ENCODE measurements around the gene PLCL1.
"Not testable (repeated sequence)": the region's sequence is repeated elsewhere in the genome, so short reads cannot be mapped to it uniquely, and the experiment has no call there.

Gene PLCL1

DNA sequence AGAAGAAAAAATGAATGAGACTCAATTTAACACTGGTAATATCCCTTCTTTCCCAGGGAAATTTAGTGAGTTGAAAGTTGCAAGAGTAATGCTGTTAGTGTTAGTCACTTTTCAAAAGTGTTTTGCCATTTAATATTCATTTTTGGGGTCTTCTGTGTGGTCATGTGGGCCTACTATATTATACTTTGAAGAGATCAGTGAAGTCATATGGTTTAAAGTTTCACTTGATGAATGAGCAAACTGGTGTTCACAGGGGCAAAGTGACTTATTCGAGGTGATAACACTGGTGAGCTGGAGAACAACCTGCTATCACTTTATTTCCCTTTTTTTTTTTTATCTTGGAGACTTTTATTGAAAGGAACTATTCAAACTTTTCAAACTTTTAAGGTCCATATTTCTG lies 196.0 kb downstream of the PLCL1 start:
- no peak for DNase-seq (ENCODE audit: low read depth)

DNA sequence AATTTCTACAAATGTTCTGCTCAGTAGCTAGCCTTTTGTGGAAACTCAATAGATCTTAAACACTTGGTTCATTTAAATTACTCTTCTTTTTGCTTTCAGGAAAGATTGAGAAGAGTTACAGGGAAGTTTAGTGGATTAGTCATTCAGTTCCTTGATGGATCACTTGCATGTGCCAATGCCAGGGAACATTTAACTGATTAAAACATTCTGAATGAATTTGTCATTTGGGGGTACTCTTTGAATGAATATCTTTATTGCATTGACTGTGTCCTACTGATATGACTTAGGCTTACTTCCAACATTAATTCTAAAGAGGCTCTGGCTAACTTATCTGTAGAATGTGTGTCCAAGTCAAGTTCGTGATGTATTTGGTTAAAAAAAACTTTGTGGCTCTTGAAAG lies 199.8 kb downstream of the PLCL1 start:
- DNase-seq (ENCODE audit: low read depth) = no peak

DNA sequence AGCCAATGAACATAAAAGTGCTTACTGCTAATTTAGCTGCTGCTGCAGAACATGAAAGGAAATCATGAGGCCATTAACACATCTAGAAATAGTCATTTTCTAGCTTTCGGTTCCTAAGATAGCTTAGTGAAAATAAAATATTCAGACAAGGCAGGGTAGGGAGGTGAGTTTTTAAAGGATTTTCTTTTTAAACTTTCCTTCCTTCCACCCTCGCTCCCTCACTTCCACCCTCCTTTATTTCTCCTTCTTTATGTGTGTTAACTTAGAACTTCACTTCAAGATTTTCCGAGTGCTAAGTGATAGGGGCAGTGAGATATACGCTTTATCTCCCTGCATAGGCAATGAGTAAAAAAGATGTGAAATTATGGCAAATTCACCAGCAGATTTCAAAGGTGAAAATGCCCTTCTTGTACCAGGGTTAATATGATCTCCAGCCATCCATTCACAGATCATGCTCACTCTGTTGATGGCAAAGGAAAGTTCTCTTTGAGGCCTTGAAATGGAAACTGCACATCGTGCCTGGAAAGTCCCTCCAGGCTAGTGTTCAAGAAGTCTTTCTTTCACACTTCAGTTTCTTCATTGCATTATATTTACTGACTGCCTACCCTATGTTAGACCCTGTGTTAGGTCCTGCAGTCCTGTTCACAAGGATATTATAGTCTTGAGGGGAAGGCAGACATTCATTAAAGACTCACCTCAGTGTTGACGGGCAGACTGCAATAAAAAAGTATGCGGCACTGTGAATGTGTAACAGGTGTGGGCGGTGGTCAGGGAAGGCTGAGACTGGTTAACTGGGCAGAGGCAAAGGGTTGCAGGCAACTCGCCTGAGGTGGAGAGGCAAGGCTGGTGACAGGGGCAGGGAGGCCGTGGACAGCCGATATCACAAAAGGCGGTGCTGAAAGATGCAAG lies 200.8 kb downstream of the PLCL1 start:
- peak; percentile 4 for DNase-seq (ENCODE audit: low read depth)

DNA sequence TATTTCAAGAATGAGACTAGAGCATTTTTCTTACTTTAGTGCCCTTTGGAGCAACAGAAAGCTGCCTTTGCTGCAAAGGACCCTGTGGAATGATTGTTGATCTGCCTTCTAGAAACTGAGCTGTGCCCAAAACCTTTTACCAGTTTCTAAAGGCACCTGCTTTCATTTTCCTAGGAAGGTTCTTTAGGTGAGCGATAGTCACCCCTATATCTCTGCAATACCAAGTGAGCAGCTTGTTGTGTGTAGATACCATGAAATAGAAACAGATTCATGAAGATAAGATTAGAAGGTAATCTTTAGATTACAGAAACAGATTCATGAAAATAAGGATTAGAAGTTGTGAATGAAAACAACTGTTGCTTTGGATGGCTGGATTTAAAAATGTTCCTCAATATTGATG lies 202.3 kb downstream of the PLCL1 start:
- DNase-seq (ENCODE audit: low read depth) = no peak

DNA sequence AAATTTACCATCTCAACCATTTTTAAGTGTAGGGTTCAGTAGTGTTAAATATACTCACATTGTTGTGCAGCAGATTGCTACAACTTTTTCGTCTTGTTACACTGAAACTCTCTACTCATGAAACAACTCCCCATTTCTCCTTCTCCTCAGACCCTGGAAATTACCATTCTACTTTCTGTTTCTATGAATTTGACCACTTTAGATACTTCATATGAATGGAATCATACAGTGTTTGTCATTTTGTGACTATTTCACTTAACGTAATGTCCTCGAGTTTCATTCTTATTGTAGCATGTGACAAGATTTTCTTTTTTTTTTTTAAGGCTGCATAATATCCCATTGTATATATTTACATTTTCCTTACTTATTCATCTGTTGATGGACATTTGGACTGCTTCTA lies 203.8 kb downstream of the PLCL1 start:
- DNase-seq (ENCODE audit: low read depth) = no peak

DNA sequence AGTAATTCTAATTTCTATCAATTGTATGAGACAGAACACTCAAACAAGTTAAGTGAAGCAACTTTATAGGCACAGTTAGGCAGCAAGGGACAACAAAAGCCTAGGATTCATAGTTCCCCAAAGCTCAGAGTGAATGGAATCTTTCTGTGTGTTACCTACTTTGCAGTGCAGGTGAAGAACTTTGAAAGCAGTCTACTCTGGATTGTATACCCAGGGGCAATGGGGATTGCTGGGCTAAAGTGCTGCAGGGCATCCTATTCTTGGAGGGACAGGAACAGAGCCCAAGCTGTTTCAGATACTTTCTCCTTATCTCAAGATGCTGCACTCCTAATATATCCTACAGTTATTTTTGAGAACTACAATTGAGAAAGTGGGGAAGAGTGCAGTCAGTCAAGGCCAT lies 207.6 kb downstream of the PLCL1 start:
- no peak for DNase-seq (ENCODE audit: low read depth)

DNA sequence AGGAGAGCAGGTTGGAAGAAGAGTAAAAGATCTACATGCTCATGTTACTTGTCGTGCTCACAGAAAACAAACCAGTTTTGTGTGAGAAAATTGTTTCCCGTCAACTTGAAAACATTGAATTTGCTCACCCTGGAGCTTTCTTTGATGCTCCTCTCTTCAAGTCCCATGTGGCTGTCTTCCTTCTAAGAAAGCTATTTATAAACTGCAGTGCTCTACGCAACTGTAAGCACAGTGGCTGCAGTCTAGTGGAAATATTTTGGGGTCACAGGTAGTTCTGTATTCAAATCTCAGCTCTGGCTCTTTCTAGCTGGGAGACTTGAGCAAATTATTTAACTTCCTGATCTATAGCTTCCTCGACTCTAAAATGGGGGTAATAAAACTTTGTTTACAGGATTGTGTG lies 211.8 kb downstream of the PLCL1 start:
- DNase-seq (ENCODE audit: low read depth) = no peak

DNA sequence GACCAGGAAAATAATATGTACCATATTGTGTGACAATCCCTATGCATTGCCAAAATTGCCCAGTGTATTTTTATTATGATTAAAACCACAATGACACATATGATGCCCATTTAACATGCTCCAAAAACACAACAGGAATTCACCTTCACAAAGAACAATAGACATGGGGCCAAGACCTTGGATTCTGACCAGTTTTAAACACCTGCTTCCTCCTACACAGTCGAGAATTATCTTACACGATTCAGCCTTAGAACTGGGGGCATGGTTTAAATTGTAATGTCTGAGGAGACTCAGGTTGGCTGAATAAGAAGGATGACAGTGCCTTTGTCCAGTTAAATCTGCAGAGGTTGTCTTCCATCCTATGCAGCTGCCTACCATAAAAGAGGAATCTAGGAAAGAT lies 212.7 kb downstream of the PLCL1 start:
- no peak for DNase-seq (ENCODE audit: low read depth)

DNA sequence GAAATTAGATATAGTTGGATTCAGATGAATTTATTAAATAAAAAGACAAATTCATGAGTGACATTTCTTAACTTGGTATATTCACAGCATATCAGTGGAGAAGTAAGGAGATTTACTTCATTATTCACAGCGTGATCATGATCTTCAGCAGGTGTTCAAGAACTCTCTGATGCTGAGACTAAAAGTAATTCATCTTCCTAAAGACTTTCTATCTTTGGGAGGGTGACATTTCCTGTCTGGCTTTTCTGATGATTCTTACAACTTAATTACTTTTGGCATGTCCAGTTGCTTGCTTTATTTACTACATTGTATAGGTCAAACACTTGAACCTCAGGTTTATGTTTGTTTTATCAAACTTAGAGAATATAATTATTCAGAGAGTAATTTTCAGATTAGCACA lies 224.6 kb downstream of the PLCL1 start:
- no peak for DNase-seq (ENCODE audit: low read depth)

DNA sequence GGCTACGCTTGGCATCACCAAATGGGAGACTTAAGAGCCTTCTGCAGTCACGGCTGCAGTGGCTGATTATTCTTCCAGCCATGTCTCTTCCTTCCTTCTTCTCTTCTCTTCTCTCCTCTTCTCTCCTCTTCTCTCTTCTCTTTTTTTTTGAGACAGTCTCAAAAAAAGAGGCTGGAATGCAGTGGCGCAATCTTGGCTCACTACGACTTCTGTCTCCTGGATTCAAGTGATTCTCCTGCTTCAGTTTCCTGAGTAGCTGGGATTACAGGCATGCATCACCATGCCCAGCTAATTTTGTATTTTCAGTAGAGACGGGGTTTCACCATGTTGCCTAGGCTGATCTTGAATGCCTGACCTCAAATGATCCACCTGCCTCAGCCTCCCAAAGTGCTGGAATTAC lies 225.2 kb downstream of the PLCL1 start:
- DNase-seq (ENCODE audit: low read depth) = not testable (repeated sequence)

DNA sequence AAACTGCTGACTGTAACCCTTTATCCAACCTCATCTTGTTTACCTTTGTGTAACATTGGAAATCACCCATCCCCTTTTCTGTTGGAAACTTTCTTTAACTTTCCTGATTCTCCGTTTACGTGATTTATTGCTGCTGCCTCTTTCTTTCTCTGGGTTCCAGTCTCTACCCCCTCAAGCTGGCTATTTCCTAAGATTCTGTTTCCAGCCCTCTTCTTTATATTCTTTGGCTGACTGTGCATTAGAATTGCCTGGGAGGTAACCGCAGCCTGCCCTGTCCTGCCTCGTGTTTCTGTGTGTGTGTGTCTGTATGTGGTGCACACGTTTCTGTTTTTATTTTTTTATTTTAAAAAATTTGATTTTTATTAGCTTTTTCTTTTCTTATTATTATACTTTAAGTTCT lies 229.2 kb downstream of the PLCL1 start:
- DNase-seq (ENCODE audit: low read depth) = no peak

DNA sequence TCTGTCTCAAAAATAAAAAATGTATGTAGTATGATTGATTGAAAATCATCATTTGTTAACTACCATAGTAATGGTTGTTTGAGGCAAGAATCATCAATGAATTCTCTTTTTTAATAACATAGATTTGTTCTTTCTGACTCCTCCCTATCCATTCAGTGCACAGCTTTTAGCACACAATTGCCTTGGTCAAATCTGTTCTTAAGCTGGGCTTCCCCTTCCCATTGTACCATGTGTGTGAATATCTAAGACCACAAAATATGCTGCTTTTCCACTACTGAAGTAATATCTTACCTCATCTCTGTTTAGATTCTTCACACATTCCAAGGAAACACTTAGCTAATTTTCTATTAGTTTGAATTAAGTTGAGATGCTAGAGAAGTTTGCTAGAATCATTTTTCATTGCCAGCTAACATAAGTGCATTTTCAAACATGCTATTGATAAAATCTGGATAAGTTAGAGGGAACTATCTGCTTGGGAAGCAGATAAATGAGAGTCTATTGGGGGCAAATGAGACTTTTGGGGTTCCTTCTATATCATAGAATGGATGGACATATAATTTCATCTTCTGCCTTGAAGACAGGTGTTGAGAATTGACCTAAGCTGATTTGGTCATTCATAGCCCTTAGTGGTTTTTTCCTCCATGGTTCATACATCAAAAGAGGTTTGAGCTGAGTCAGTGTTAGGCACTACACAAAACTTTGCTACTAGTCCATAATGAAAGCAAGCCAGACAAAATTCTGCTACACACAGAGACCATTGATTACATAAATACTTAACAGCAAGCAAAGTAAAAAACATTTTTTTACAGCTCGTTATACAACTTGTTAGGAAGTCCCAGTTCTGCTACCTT lies 231.9 kb downstream of the PLCL1 start:
- no peak for DNase-seq (ENCODE audit: low read depth)

DNA sequence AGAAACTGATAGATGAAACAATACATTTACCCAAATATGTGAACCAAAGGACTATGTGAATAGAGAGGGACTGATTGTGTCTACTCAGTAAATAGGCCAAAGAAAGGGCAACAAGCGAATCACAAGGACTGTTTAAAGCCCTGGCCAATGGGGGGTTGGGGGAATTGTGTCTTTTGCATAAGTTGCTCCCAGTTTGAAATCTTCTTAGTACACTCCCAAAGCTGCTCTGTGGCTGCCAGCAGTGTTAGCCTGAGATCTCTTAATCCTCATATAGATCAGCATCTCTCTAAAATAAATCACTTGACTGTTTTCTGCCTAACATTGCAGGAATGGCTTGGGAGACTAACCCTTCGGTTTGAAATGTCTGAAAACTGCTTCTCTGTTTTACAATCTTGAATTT lies 236.4 kb downstream of the PLCL1 start:
- no peak for DNase-seq (ENCODE audit: low read depth)

DNA sequence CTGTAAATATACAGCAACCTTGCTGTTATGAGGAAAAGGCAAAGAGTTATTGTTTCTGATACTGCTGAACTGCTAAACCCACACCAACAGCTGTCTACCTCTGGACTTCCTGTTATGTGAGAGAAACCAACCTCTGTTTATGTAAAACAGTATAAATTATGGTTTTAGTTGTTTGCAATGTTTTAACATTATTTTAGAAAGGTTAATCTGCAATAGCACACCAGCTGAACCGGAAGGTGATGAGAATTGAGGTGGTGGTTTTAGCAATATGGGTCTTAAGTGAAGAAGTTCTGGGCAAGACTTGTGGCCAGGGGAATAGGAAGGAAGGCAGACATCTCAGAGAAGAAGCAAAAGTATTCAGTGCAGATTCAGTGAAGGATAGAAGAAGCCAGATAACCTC lies 237.8 kb downstream of the PLCL1 start:
- DNase-seq (ENCODE audit: low read depth) = no peak

DNA sequence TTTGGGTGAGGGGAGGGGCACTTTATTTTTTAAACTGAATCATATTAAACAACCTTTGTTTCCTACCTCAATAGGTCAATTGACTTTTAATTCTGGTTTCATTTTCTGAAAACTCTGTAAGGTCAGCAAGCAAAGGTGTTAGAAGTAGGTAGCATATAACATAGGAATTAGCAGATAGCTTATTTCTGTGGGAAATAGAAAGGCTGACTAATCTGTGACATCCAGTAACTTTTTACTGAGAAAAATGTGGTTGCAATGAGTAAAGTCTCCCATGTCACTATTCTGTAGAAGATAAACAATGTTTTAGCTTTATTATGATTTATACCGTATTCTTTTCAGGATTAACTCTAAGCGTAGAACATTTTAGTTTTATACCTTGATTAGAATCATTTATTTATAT lies 240.4 kb downstream of the PLCL1 start:
- DNase-seq (ENCODE audit: low read depth) = no peak

DNA sequence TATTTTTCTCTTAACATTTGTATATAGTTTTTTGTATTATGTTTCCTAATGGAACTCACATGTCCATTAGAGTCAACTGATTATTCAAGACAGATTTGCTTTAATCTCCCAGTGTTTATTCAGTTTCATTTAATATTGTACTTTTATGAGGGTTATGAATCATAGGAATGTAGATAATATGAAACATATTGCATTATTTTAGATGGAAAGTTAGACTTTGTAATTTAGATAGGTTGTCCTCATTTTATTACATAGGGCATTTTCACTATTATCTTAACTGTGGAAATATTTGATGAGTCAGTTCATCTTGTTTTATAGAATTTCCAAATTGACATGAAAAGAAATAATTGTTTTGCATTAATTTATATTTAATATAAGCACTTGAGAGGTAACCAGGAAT lies 240.8 kb downstream of the PLCL1 start:
- DNase-seq (ENCODE audit: low read depth) = no peak

DNA sequence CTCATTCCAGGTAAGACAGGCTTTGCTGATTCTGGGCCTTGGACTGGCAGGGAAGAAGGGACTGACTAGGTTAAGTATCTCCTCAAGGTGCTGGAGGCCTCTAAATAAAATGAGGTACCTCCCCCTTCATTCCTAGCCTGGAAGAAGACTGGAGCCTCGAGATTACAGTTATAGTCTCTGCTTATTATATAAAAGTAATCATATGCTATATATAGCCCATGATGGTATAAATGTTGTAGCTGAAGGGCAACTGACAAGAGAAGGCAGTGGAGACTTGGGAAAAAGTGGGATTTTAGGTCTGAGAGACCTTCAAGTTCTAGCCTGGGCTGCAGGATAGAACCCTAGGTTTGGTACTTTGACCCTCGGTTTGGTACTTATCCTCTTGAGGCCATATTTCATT lies 248.3 kb downstream of the PLCL1 start:
- no peak for DNase-seq (ENCODE audit: low read depth)

DNA sequence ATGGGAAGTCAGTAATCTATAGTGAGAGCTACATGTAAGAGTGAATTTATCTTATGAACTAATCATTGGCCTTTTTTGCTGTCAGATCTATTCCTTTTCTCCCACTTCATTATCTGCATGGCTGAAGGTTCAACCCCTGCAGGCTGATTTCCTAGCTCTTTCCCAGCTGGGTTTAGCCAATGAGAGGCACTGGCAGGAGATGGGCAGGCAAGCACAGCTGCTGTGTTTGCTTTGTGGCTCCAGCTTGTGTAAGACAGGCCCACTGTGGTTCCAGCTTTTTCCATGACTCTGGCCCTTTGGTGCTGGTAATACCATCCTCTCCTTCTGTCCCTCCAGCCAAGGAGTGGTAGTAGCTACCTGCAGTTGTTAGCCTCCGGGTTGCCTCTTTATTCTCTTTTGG lies 248.8 kb downstream of the PLCL1 start:
- no peak for DNase-seq (ENCODE audit: low read depth)

DNA sequence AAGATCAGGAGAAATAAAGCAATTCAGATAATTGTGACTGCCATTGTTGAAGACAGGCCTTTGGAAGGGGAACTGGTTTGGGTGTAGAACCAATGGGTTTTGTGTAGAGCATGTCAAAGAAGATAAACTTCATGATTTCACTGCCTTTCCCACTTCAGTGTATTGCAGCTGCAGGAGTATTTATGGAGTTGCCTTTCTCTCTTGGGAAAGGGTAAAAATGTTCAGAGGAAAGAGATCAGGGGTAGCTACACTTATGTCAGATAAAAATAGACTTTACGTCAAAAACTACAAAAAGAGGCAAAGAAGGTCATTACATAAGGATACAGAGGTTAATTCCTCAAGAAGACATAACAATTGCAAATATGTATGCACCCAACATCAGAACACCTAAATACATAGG lies 249.4 kb downstream of the PLCL1 start:
- no peak for DNase-seq (ENCODE audit: low read depth)

DNA sequence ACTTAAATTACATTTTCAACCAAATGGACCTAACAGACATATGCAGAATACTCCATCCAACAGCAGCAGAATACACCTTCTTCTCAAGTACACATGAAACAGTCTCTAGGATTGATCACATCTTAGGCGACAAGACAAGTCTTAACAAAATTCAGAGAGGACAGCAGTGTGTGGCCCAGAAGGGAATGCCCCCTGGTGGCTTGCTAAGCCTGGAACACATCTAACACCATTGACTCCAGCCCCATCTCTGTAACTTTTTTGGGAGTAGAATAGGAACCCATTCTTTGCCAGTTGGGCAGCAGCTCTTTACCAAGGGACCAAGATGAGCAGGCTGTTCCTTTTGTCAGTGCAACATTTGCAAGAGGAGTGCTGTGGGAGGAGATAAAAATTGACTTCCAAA lies 249.9 kb downstream of the PLCL1 start:
- DNase-seq (ENCODE audit: low read depth) = peak; percentile 6

DNA sequence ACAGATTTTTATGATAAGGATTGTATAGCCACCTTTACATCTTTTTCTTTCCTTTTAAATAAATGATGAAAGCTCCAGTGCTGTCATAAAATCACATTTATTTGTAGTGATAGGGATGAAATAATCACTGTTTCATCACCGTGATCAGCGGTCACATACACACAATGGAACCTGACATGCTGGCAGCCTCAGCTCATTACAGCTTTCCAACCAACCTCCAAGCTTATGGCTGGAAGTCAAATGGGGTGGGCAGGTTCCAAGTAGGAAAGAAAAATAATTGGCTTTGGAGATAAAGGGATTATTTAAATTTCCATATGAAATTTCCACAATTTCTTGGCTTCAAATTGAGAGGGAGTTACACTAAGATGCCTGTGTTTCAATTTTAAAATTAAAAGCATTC lies 251.3 kb downstream of the PLCL1 start:
- no peak for DNase-seq (ENCODE audit: low read depth)

DNA sequence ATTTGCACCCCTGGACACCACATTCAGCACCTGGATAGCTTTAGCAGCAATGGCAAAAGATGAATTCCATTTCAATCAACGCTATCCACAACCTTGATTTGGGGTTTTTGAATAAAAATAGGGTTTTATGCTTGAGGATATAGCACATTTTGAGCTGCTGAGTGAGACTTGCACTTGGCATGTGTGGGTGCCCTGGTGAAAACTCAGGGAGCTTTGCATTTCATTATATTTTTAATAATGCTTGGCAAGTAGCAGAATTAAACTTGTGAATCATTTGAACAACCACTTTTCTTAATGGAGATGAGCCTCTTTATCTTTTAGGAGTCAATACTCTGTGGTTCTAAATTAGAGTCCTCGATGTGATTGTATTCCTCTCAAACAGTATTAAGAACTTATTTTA lies 252.4 kb downstream of the PLCL1 start:
- no peak for DNase-seq (ENCODE audit: low read depth)

DNA sequence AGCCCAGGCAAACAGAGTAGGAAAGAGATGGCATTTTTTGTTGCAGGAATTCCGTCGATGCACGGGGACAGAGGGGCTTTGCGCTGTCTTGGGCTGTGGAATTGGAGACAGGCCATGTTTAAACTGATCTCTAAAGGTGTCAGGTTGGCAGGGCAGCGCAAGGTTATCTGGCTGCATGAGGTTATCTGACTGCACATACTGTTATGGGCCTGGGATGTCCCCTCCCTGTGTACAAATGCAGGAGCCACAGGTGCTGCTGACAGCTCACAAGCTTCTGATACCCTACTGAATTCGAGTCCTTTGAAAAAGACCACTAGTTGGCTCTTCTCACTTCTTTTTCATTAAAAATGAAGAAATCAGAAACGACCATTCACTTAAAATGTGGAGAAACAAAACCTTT lies 255.4 kb downstream of the PLCL1 start:
- DNase-seq (ENCODE audit: low read depth) = no peak

Data from activated T-helper 9 cell treated with anti-CD3 and anti-CD28 coated beads, Interleukin-2, amount 50 U/mL, for 16 hours (primary cell).